ENCODE measurements around the gene CALML6.

The CALML6 gene

DNA sequence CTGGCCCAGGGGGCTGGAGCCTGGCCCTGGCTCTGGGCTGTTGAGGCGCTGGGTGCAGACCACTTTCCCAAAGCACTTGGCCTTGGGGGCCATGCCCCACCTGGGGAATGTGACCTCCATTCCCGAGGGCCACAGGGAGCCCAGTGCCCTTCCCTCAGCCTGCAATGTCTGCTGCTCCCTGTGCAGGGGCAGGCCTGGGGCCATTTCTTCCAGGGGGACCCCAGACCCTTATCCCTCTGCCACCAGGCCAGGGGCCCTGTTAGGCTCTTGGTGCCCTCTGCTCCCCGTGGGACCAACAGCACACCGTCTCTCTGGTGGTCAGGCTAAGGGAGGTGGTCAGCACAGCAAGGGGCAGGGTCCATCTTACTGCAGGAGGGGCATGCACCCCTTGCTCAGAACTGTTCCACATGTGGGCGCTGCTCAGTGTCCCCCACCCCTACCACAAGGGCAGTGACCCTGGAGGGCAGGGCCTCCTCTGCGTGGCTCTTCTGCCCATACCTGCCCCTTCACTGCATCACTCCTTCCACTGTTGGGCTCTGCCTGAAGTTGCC, 5.1 kb downstream of the CALML6 start:
- H3K4me3 ChIP-seq (ENCODE audit: low read length) = no peak overlapping the region
- H2AFZ ChIP-seq (ENCODE audit: low read depth, low read length) = no peak overlapping the region

DNA sequence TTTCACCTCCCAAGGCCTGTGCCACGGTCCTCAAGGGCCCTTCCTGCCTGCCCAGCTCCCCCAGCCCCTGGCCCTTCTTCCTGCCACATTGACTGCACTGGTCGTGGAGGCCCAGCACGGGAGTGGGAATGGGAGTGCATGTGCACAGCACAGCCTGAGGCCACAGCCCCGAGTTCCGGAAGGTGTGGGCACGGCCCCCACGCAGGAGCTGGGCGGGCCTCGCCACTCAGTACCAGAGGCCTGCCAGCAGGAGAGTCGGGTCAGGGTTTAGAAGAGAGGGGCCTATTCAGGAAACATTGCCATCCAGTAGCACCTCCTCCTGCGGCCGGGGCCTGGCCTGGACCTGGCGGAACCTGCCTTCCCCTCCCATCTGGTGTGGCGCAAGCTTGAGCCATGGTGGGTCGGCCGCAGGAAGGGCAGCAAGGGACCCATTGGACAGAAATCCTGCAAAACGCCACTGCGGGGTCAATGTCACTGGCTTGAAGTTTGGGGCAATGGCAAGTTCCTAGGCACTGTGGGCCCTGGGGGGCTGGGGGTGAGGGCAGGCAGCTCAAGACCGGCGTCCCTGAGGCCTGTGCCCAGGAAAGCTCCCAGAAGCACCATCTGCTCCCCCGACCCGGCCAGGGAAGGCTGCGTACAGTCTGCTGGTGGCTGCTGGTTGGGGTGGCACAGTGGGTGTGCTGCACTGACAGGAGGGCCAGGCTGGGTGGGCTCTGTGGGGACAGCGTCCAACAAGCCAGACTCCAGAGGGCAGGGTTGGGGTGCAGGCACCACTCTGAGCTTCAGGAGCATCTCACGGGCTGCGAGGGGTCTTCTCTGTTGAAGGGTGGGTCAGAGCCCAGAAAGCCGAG, 5.8 kb downstream of the CALML6 start:
- H2AFZ ChIP-seq (ENCODE audit: low read depth, low read length) = no peak overlapping the region
- H3K4me1 ChIP-seq (ENCODE audit: insufficient read depth, low read length) = peaks cover 3% of the 10 kb centered on the region
- no peaks in the 10 kb centered on the region for H3K9me3 ChIP-seq (ENCODE audit: low read length)

More for the DNA sequence above, 5.1 kb downstream of the CALML6 start:
- no peaks in the 10 kb centered on the region for H3K36me3 ChIP-seq (ENCODE audit: insufficient read depth, low read length)
- H3K4me1 ChIP-seq (ENCODE audit: insufficient read depth, low read length) = peaks cover 3% of the 10 kb centered on the region
- peaks cover 24% of the 10 kb centered on the region for H3K27me3 ChIP-seq (ENCODE audit: insufficient read depth, low read length)
- no peaks in the 10 kb centered on the region for H3K9me3 ChIP-seq (ENCODE audit: low read length)

DNA sequence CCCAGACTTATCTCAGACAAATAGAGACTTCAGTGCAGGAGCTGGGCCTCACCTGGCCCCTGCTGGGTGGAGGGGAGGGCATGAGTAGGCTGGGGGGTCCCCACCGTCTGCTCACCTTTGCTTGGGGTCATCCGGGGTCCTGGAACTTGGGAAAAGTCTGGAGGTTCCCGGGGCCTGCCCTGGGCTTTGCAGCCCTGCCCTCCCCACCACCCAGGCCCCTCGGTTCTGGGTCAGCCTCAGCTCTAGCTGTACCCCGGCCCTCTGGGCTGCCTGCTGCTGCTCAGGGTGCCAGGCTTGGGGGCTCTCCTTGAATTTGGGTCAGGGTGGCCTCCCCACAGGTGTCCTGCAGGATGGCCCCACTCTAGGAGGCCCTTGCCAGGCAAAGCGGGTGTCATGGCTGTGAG, 6.4 kb downstream of the CALML6 start:
- peaks cover 14% of the 10 kb centered on the region for H3K27me3 ChIP-seq (ENCODE audit: insufficient read depth, low read length)
- no peak overlapping the region for H2AFZ ChIP-seq (ENCODE audit: low read depth, low read length)
- no peaks in the 10 kb centered on the region for H3K36me3 ChIP-seq (ENCODE audit: insufficient read depth, low read length)
- H3K4me3 ChIP-seq (ENCODE audit: low read length) = no peak overlapping the region
- H3K9me3 ChIP-seq (ENCODE audit: low read length) = peaks cover 2% of the 10 kb centered on the region
- H3K4me1 ChIP-seq (ENCODE audit: insufficient read depth, low read length) = peaks cover 3% of the 10 kb centered on the region

More for the DNA sequence above, 5.8 kb downstream of the CALML6 start:
- H3K36me3 ChIP-seq (ENCODE audit: insufficient read depth, low read length) = no peaks in the 10 kb centered on the region
- H3K4me3 ChIP-seq (ENCODE audit: low read length) = no peak overlapping the region
- H3K27me3 ChIP-seq (ENCODE audit: insufficient read depth, low read length) = peaks cover 20% of the 10 kb centered on the region

DNA sequence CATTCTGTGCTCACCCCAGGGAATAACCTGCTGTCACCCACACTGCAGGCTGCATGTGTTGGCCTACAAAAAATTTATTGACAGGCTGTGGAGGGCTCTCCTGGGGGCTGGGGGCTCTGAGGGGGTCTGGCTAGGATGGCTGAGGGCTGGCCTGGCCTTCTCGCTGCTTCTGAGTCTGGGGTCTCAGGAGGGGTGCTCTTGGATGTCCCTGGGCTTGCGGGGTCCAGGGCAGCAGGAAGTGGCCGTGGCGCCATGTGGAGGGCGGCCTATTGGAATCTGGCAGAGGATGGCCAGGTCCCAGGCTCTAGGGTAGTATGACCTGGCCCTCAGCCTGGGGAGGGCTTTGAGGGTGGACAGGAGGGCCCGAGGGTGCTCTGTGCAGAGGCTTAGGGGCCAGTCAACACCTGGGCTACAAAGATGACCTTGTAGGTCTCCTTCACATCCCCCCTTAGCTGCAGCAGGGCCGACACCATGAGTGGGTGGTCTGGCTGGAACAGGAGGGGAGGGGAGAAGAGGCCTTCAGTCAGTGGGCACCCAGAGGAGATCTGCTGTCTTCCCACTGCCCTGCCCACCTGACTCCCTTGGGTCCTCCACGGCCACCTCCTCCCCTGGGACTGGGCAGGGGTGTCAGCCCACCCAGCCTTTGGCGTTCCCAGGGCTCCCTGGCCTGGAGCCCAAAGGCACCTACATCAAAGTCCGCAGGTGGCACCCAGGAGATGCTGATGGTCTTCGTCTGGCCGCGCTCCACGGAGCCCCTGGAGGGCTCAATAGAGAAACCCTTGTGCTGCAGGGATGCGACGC, 7.0 kb downstream of the CALML6 start:
- peaks cover 14% of the 10 kb centered on the region for H3K27me3 ChIP-seq (ENCODE audit: insufficient read depth, low read length)
- no peaks in the 10 kb centered on the region for H3K36me3 ChIP-seq (ENCODE audit: insufficient read depth, low read length)
- no peak overlapping the region for H2AFZ ChIP-seq (ENCODE audit: low read depth, low read length)
- no peak overlapping the region for H3K4me3 ChIP-seq (ENCODE audit: low read length)
- peaks cover 3% of the 10 kb centered on the region for H3K4me1 ChIP-seq (ENCODE audit: insufficient read depth, low read length)
- H3K9me3 ChIP-seq (ENCODE audit: low read length) = peaks cover 2% of the 10 kb centered on the region

DNA sequence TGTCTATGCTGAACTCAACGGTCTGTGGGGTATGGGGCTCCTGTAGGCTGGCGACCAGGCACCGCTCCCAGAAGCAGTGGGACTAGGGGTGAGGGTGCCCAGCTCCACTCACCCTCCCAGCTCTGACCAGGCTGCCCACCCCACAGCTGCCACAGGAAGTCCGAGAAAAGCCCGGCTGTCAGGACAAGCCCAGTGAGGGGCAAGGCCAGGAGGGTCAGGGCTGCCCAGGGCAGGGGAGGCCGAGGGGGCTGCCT, 7.6 kb downstream of the CALML6 start:
- H3K27me3 ChIP-seq (ENCODE audit: insufficient read depth, low read length) = peaks cover 10% of the 10 kb centered on the region
- H3K36me3 ChIP-seq (ENCODE audit: insufficient read depth, low read length) = no peaks in the 10 kb centered on the region
- no peak overlapping the region for H2AFZ ChIP-seq (ENCODE audit: low read depth, low read length)
- H3K9me3 ChIP-seq (ENCODE audit: low read length) = peaks cover 2% of the 10 kb centered on the region
- peaks cover 3% of the 10 kb centered on the region for H3K4me1 ChIP-seq (ENCODE audit: insufficient read depth, low read length)
- no peak overlapping the region for H3K4me3 ChIP-seq (ENCODE audit: low read length)

DNA sequence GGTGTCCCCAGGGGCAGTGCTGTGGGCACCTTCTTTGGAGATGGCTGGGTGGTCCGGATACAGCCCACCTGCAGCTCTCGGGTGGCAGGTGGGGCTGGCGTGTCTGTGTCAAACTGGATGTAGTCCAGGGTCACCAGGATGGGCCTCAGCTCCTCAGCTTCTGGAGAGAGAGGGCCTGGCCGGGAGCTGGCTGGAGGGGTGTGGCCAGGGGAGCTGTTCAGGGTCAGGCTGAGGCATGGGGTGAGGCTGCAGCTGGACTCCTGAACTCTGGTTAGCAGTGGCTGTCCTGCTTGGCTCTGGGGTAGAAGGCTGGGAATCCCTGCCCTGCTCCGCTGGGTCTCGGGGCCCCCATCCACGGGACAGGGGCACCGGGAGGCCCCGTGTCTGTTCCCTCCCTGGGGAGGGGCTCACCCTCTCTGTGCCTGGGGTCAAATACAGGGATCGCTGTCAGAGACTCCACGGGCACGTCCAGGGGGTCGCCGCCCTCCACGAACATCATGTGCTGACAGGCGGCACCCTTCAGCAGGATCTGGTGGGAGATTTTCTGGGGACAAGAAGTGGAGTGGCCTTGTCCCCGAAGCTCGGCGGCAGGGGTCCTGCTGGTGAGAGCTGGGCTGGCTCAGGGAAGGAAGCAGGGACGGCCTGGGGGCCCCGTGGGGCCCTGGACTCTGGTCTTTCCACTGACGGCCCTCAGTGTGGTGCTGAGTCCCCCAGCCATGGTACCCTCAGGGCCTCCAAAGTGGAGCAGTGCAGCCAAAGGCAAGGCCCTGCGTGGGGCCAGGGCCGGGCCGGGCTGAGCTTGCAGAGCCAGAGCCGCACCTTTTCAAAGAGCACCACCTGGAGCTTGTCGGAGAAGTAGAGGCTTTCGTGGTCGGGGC, 8.1 kb downstream of the CALML6 start:
- no peaks in the 10 kb centered on the region for H3K36me3 ChIP-seq (ENCODE audit: insufficient read depth, low read length)
- no peak overlapping the region for H2AFZ ChIP-seq (ENCODE audit: low read depth, low read length)
- H3K27me3 ChIP-seq (ENCODE audit: insufficient read depth, low read length) = peaks cover 4% of the 10 kb centered on the region
- H3K4me1 ChIP-seq (ENCODE audit: insufficient read depth, low read length) = peaks cover 3% of the 10 kb centered on the region
- H3K9me3 ChIP-seq (ENCODE audit: low read length) = peaks cover 4% of the 10 kb centered on the region
- H3K4me3 ChIP-seq (ENCODE audit: low read length) = no peak overlapping the region

DNA sequence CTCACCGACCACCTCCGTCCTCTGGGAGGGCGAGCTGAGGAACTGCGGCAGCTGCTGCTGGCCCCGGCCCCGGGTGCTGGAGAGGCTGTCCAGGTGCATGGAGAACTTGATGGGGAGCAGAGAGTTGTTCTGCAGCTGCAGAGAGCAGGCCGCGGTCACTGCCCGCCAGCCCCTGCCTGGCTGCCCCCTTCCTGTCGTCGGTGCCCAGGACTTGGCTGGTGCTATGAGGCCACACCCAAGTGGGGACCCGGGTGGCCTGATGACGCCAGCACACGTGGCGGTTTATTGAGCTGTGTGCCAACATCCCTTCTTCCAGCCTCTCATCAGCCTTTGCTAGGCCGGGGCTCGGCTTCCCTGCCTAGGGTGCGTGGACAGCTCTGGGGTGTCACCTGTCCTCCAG, 9.3 kb downstream of the CALML6 start:
- no peaks in the 10 kb centered on the region for H3K4me1 ChIP-seq (ENCODE audit: insufficient read depth, low read length)
- no peak overlapping the region for H3K4me3 ChIP-seq (ENCODE audit: low read length)
- H2AFZ ChIP-seq (ENCODE audit: low read depth, low read length) = no peak overlapping the region
- no peaks in the 10 kb centered on the region for H3K27me3 ChIP-seq (ENCODE audit: insufficient read depth, low read length)
- peaks cover 4% of the 10 kb centered on the region for H3K9me3 ChIP-seq (ENCODE audit: low read length)
- no peaks in the 10 kb centered on the region for H3K36me3 ChIP-seq (ENCODE audit: insufficient read depth, low read length)

DNA sequence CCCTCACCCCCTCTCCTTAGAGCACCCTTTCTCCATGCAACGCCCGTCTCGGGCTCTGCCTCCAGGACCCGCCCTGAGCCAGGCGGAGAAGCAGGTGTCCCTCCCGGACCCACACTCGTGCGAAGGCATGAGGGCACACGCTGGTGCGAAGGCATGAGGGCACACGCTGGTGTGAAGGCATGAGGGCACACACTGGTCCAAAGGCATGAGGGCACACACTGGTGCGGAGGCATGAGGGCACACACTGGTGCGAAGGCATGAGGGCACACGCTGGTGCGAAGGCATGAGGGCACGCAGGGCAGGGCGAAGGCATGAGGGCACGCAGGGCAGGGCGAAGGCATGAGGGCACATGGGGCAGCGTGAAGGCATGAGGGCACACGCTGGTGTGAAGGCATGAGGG, 9.8 kb downstream of the CALML6 start:
- H3K9me3 ChIP-seq (ENCODE audit: low read length) = peaks cover 4% of the 10 kb centered on the region
- H3K36me3 ChIP-seq (ENCODE audit: insufficient read depth, low read length) = no peaks in the 10 kb centered on the region
- H2AFZ ChIP-seq (ENCODE audit: low read depth, low read length) = no peak overlapping the region
- H3K27me3 ChIP-seq (ENCODE audit: insufficient read depth, low read length) = no peaks in the 10 kb centered on the region
- H3K4me3 ChIP-seq (ENCODE audit: low read length) = no peak overlapping the region
- no peaks in the 10 kb centered on the region for H3K4me1 ChIP-seq (ENCODE audit: insufficient read depth, low read length)

DNA sequence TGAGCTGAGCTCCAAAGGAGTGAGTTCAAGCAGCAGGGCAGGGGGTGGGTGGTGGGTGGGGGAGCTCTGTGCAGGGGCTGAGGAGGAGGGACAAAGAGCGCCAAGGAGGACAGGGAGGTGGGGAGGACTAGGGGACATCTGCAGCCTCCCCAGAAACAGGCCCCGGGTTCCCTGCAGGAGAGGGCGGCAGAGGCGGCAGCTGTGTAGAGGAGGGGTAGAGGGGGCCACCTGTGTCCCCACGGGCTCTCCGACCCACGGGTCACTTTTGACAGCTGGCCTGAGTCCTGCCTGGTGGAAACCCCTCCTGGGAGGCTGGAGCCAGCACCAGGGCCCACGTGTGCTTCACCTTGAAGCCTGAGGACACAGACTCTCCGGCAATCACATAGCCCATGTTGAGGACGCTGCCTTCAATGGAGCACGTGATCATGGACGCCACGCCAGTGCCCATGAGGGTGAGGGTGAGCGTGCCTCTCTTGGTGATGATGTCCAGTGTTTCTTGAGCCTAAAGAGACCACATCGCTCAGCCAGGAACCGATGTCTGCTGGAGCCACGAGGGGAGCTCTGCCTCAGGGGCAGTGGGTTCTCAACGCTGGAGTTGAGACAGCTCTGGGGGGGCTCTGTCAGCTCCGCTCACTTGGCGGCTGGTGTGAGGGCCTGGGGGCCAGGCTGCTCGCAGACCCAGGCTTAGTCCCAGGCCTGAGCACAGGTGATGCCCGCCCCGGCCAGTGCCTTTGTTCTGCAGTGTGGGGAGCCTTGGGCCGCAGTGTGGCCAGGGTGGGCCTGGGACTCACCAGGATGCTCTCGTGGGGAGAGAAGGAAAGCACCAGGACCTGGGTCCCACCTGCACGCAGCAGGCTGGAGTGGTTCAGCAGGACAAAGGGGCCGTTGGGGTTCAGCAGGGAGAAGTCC, 10.6 kb downstream of the CALML6 start:
- H3K9me3 ChIP-seq (ENCODE audit: low read length) = peaks cover 4% of the 10 kb centered on the region
- H3K4me3 ChIP-seq (ENCODE audit: low read length) = no peak overlapping the region
- H3K4me1 ChIP-seq (ENCODE audit: insufficient read depth, low read length) = no peaks in the 10 kb centered on the region
- no peaks in the 10 kb centered on the region for H3K27me3 ChIP-seq (ENCODE audit: insufficient read depth, low read length)
- no peaks in the 10 kb centered on the region for H3K36me3 ChIP-seq (ENCODE audit: insufficient read depth, low read length)
- no peak overlapping the region for H2AFZ ChIP-seq (ENCODE audit: low read depth, low read length)

DNA sequence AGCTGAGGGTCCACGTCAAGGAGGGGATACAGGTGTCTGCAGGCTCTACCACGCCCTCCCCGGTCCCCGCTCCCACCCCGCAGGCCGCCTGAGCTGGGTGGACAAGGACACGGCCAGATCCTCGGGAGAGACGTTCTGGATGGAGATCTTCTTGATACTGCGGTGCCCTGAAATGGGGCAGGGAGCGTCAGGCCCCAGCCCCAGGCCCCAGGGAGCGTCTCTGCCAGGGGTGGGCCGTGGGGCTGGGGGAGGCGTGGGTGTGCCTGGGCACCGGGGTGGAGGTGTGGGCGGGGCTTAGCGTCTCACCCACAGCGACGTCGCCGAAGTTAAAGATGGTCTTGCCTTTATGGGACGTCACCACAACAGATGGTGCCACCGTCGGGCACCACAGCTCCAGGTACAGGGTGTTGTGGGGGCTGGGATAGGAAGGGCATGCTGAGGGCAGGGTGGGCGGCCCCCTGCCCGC, 11.3 kb downstream of the CALML6 start:
- peaks cover 4% of the 10 kb centered on the region for H3K9me3 ChIP-seq (ENCODE audit: low read length)
- H3K36me3 ChIP-seq (ENCODE audit: insufficient read depth, low read length) = no peaks in the 10 kb centered on the region
- H3K27me3 ChIP-seq (ENCODE audit: insufficient read depth, low read length) = no peaks in the 10 kb centered on the region
- H3K4me1 ChIP-seq (ENCODE audit: insufficient read depth, low read length) = no peaks in the 10 kb centered on the region
- H2AFZ ChIP-seq (ENCODE audit: low read depth, low read length) = no peak overlapping the region
- no peak overlapping the region for H3K4me3 ChIP-seq (ENCODE audit: low read length)

DNA sequence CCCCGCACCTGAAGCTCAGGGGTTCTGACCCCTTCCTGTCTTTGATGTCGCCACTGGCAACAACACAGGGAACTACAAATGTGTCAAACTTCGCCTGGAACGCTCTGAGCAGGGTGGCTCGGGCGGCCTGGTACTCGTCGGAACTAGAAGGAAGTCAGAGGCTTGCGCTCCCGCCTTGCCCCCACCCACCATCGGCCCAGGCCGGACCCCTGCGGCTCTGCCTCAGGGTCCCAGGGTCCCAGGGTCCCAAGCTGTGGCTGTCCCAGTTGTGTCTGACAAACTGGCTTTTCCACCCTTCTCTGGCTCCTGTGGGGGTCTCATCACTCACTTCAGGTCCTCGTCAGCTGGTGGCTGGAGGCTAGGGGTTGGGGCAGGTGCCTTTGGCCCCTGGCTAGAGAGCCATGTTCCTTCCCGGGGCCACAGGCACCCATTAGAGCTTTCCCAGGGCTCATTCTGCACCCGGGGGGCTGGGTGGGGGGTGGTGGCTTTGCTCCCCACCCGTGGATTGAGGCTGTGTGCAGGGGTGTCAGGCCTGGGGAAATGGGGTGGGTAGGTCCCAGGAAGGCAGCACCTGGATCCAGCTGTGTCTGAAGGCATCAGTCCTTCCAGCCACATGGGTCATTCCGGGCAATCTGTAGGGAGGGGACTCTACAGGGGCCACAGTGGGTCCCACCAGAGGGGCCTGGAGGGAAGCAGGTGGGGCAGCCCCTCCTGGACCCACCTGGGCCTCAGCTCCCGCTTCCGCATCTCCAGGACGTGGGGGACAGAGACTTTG, 12.0 kb downstream of the CALML6 start:
- peaks cover 4% of the 10 kb centered on the region for H3K9me3 ChIP-seq (ENCODE audit: low read length)
- H3K4me1 ChIP-seq (ENCODE audit: insufficient read depth, low read length) = no peaks in the 10 kb centered on the region
- no peaks in the 10 kb centered on the region for H3K27me3 ChIP-seq (ENCODE audit: insufficient read depth, low read length)

More for the DNA sequence above, 12.0 kb downstream of the CALML6 start:
- H3K36me3 ChIP-seq (ENCODE audit: insufficient read depth, low read length) = no peaks in the 10 kb centered on the region
- no peak overlapping the region for H3K4me3 ChIP-seq (ENCODE audit: low read length)
- H2AFZ ChIP-seq (ENCODE audit: low read depth, low read length) = no peak overlapping the region
